K562 (cell line): ENCODE results near the gene ITPR2. TPM values are rescaled to one million over a fixed set of nuclear protein-coding genes. Genes with fewer than 3 reads are reported as not detected.

Experiments
- ATAC-seq: fragments of 200-7000 bp; cut with Tn5 transposase; 3 replicates; pipeline ENCODE4 v1.9.1; 2020; ENCODE audit warnings: moderate library complexity
- BruUV-seq: library from RNA; stranded (reverse); fragments of 400-500 nt; replicated peaks from 2 replicates; lab custom pipeline; 2021; lab: Mats Ljungman, UMichigan
- CTCF ChIA-PET: fragments of 300-600 bp; formaldehyde crosslinking; extraction: SDS; loops from one replicate; lab custom pipeline; 2021; ENCODE audit warnings: low intra/inter-chr PET ratio; lab: Yijun Ruan, JAX
- POLR2A ChIA-PET: fragments of 300-600, 350-650 bp; sonication (Branson Sonifier 250); formaldehyde crosslinking; extraction: SDS; loops from one replicate; lab custom pipeline; 2021; ENCODE audit warnings: antibody characterized with exemption, inconsistent platforms; lab: Yijun Ruan, JAX
- DNase-seq, 4 experiments: peaks; one replicate each; pipeline versions ENCODE4 v3.0.0 to v3.0.0-alpha.2; 2011 to 2018; ENCODE audit warnings: low spot score in 3 of 4, mixed read lengths in 3 of 4; ENCODE audit errors: extremely low read depth in 1 of 4
- FAIRE-seq: peaks from 2 replicates; lab custom pipeline; 2011; peaks lifted over from hg19 to GRCh38; lab: Jason Lieb, UNC
- H2AFZ ChIP-seq: 2 replicates; pipeline ENCODE4 v1.6.0; 2011; ENCODE audit warnings: low read depth, low read length, control low read depth, inconsistent platforms
- H3K27ac ChIP-seq: fragments of 200-600 bp; 3 replicates; pipeline ENCODE4 v1.8.0; 2011; ENCODE audit warnings: low read depth, mild to moderate bottlenecking, control low read depth, inconsistent platforms, low read length, moderate library complexity, mixed read lengths; ENCODE audit errors: extremely low read depth
- H3K27me3 ChIP-seq, 2 experiments: fragments of 300-600 bp in 1 of 2; 2 replicates in 1 of 2; 3 replicates in 1 of 2; pipeline versions ENCODE4 v1.6.0 to v1.8.0; 2011; ENCODE audit warnings: inconsistent platforms in 2 of 2, low read length in 2 of 2, mild to moderate bottlenecking in 1 of 2, mixed read lengths in 1 of 2, moderate library complexity in 1 of 2; ENCODE audit not compliant: control insufficient read depth in 2 of 2, insufficient read depth in 2 of 2
- H3K36me3 ChIP-seq: fragments of 300-600 bp; 3 replicates; pipeline ENCODE4 v1.8.0; 2011; ENCODE audit warnings: mild to moderate bottlenecking, low read length, inconsistent platforms; ENCODE audit not compliant: control insufficient read depth, insufficient read depth
- H3K4me1 ChIP-seq, 2 experiments: fragments of 200-600 bp in 1 of 2; replicated peaks in 1 of 2; 2 replicates in 1 of 2; 3 replicates in 1 of 2; pipeline versions ENCODE4 v1.5.1 to v1.8.0; 2011; ENCODE audit warnings: inconsistent platforms in 2 of 2, low read length in 2 of 2, mild to moderate bottlenecking in 1 of 2, mixed read lengths in 1 of 2, moderate library complexity in 1 of 2; ENCODE audit not compliant: control insufficient read depth in 2 of 2, insufficient read depth in 2 of 2
- H3K4me2 ChIP-seq: 2 replicates; pipeline ENCODE4 v1.6.1; 2011; ENCODE audit warnings: low read length, control low read depth, inconsistent platforms, mixed read lengths; ENCODE audit not compliant: insufficient read depth
- H3K4me3 ChIP-seq: fragments of 200-600 bp; sonication (generic), shearing (Covaris generic); 2 replicates; pipeline ENCODE4 v1.5.1; 2016; ENCODE audit warnings: control low read depth, inconsistent platforms
- H3K79me2 ChIP-seq: fragments of 200-600 bp; 3 replicates; pipeline ENCODE4 v1.8.0; 2011; ENCODE audit warnings: low read length, inconsistent platforms; ENCODE audit not compliant: control insufficient read depth, insufficient read depth
- H3K9ac ChIP-seq, 2 experiments: 2 replicates each; pipeline versions ENCODE4 v1.6.0 to v1.6.1; 2011; ENCODE audit warnings: low read depth in 2 of 2, low read length in 2 of 2, control low read depth in 1 of 2, inconsistent platforms in 1 of 2, mild to moderate bottlenecking in 1 of 2, mixed read lengths in 1 of 2; ENCODE audit not compliant: insufficient read depth in 1 of 2
- H3K9me1 ChIP-seq: one replicate; pipeline ENCODE4 v1.6.0; 2011; ENCODE audit warnings: inconsistent platforms, mild to moderate bottlenecking, low read length, moderate library complexity; ENCODE audit not compliant: control insufficient read depth, insufficient read depth
- H3K9me3 ChIP-seq: replicated peaks from 2 replicates; pipeline ENCODE4 v1.5.1; 2011; ENCODE audit warnings: low read depth, low read length, inconsistent platforms; ENCODE audit not compliant: control insufficient read depth, insufficient read depth
- H4K20me1 ChIP-seq: replicated peaks from 2 replicates; pipeline ENCODE4 v1.6.1; 2011; ENCODE audit warnings: low read length, inconsistent platforms, mixed read lengths; ENCODE audit not compliant: control insufficient read depth, insufficient read depth
- BMI1 ChIP-seq: fragments of 150-350 bp; IDR thresholded peaks from 2 replicates; pipeline ENCODE4 v1.6.1; 2014; ENCODE audit warnings: low read length
- KLF1 ChIP-seq: fragments of 450-650 bp; IDR thresholded peaks from 2 replicates; pipeline ENCODE4 v1.6.1; 2016; ENCODE audit warnings: missing genetic modification characterization, missing compliant biosample characterization
- RBFOX2 ChIP-seq: fragments of 200-400 bp; formaldehyde crosslinking; IDR thresholded peaks from 2 replicates; pipeline ENCODE4 v1.6.1; 2017; ENCODE audit warnings: low read depth, mild to moderate bottlenecking, low read length, moderate library complexity
- RBM25 ChIP-seq: fragments of 200-400 bp; formaldehyde crosslinking; IDR thresholded peaks from 2 replicates; pipeline ENCODE4 v1.6.1; 2018; ENCODE audit warnings: low read length, low read depth, moderate library complexity; ENCODE audit not compliant: severe bottlenecking
- SRSF9 ChIP-seq: fragments of 200-400 bp; formaldehyde crosslinking; IDR thresholded peaks from 2 replicates; pipeline ENCODE4 v1.6.1; 2017; ENCODE audit warnings: low read depth, low read length, borderline replicate concordance
- TAF15 ChIP-seq: fragments of 200-400 bp; formaldehyde crosslinking; IDR thresholded peaks from 2 replicates; pipeline ENCODE4 v1.6.1; 2017; ENCODE audit warnings: mild to moderate bottlenecking, low read depth, low read length, moderate library complexity
- ZNF766 ChIP-seq: fragments of 200-800 bp; sonication (Bioruptor generic); conservative IDR thresholded peaks from 2 replicates; pipeline ENCODE4 v1.6.1; 2016; ENCODE audit warnings: missing genetic modification characterization, missing compliant biosample characterization
- WGBS: fragments of 100-300 bp; shearing (Covaris generic); methylation state at CpG from one replicate; pipeline ENCODE4 v1.1.6; 2016; ENCODE audit warnings: low coverage, mixed read lengths; ENCODE audit not compliant: insufficient coverage; ENCODE audit errors: missing lambda C conversion rate; 5-methylcytosine and 5-hydroxymethylcytosine counted together
- in situ Hi-C: fragments of 300-500 bp; cut with MboI; formaldehyde crosslinking; loops from 4 replicates; pipeline ENCODE4 v1.15.0; 2018; ENCODE audit warnings: inconsistent platforms, mixed read lengths
- intact Hi-C: fragments of 100-400 bp; cut with micrococcal nuclease; formaldehyde crosslinking; loops from 2 replicates; pipeline ENCODE4 v1.14.2; 2022
- polyA plus RNA-seq, 8 experiments: library from polyadenylated mRNA; depleted of rRNA in 4 of 8; stranded (reverse) in 5 of 8; unstranded in 3 of 8; fragments of >200 nt; fragmentation: Nextera tagmentation in 2 of 8; fragmentation: Illumina TruSeq in 1 of 8; extraction: Ambion mirVana in 2 of 8; extraction: Trizol in 1 of 8; gene quantifications; 2 replicates each; pipeline versions ENCODE4 v1.2.1 to v1.2.3, GENCODE V29; 2011 to 2014; ENCODE audit warnings: inconsistent platforms in 1 of 8, missing spikeins in 1 of 8
- total RNA-seq, 7 experiments: library from RNA; depleted of rRNA in 6 of 7; stranded (reverse); fragments of >200 nt in 6 of 7; fragmentation: Illumina TruSeq in 2 of 7; extraction: Trizol in 2 of 7; gene quantifications; 2 replicates each; pipeline versions ENCODE4 v1.2.1 to v1.2.3, GENCODE V29; 2011 to 2021; ENCODE audit warnings: low replicate concordance in 1 of 7
- TF ChIP-seq, protein P1 (sequence below): IDR thresholded peaks from 3 replicates; pipeline ENCODE4 v1.6.1; 2011; ENCODE audit warnings: borderline replicate concordance, mild to moderate bottlenecking; ENCODE audit not compliant: insufficient read length, insufficient read depth
- TF ChIP-seq, protein P2 (sequence below): fragments of 200-400 bp; formaldehyde crosslinking; IDR thresholded peaks from 2 replicates; pipeline ENCODE4 v1.6.1; 2017; ENCODE audit warnings: mild to moderate bottlenecking, low read depth, low read length, moderate library complexity

ITPR2 gene
- total and polyA plus RNA-seq, 9 of the 15 experiments (the other 6 are each of a cell fraction or from before 2014, with no cell fraction given): 0.21 to 3.3 (median 0.95) TPM

DNA sequence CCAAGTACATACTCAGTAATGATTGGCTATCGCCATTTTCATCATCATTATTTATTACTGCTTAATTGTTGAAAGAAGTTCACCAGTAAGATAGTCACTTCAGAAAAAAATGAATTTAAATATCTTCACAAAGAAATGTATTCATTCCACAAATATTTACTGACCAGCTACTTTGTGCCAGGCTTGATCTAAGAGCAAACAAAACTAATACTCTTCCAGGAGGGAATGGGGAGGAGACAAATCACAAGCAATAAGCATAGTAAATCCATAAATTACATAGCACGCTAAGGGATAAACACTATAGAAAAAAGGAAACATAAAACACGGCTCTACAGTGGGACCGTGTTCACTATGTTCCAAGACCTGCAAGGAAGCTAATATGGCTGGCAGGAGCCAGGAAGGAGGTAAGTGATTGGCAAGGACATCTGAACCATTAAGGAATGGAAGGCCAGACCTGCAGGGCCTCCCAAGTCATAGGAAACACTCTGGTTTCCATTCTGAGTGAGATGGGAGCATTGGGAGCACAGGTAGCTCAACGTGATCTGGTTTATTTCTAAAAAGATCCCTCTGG, 27.5 kb downstream of the ITPR2 start:
- H3K4me3 ChIP-seq: no peak overlapping the region
- intact Hi-C loops (no loop called here), in situ Hi-C loops (no loop called here)
- DNase-seq (no peak), FAIRE-seq (no peak), ATAC-seq (no peak)
- H3K9me3 ChIP-seq: no peaks in the 10 kb centered on the region
- no peaks in the 10 kb centered on the region for H3K36me3 ChIP-seq
- no peak overlapping the region for H3K27ac ChIP-seq
- H3K4me1 ChIP-seq: no peaks in the 10 kb centered on the region
- no peaks in the 10 kb centered on the region for H4K20me1 ChIP-seq
- no TSS peak for BruUV-seq
- ChIA-PET POLR2A (no interaction called here), CTCF (no interaction called here)
- no peak for TF ChIP-seq BMI1
- TF ChIP-seq SRSF9: no peak
- TF ChIP-seq, protein P1, sequence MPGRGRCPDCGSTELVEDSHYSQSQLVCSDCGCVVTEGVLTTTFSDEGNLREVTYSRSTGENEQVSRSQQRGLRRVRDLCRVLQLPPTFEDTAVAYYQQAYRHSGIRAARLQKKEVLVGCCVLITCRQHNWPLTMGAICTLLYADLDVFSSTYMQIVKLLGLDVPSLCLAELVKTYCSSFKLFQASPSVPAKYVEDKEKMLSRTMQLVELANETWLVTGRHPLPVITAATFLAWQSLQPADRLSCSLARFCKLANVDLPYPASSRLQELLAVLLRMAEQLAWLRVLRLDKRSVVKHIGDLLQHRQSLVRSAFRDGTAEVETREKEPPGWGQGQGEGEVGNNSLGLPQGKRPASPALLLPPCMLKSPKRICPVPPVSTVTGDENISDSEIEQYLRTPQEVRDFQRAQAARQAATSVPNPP: no peak
- no peak for TF ChIP-seq TAF15
- TF ChIP-seq RBFOX2: no peak
- no peak for TF ChIP-seq KLF1
- TF ChIP-seq ZNF766 (CRISPR knock-in tag): no peak
- TF ChIP-seq, protein P2, sequence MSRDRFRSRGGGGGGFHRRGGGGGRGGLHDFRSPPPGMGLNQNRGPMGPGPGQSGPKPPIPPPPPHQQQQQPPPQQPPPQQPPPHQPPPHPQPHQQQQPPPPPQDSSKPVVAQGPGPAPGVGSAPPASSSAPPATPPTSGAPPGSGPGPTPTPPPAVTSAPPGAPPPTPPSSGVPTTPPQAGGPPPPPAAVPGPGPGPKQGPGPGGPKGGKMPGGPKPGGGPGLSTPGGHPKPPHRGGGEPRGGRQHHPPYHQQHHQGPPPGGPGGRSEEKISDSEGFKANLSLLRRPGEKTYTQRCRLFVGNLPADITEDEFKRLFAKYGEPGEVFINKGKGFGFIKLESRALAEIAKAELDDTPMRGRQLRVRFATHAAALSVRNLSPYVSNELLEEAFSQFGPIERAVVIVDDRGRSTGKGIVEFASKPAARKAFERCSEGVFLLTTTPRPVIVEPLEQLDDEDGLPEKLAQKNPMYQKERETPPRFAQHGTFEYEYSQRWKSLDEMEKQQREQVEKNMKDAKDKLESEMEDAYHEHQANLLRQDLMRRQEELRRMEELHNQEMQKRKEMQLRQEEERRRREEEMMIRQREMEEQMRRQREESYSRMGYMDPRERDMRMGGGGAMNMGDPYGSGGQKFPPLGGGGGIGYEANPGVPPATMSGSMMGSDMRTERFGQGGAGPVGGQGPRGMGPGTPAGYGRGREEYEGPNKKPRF: no peak
- TF ChIP-seq RBM25: no peak
- H3K9ac ChIP-seq: no peak overlapping the region
- WGBS: 2% methylated on average over 5 of the region's 5 CpGs
- no peaks in the 10 kb centered on the region for H3K79me2 ChIP-seq
- no peaks in the 10 kb centered on the region for H3K27me3 ChIP-seq
- no peak overlapping the region for H3K4me2 ChIP-seq
- no peak overlapping the region for H2AFZ ChIP-seq
- H3K9me1 ChIP-seq: no peaks in the 10 kb centered on the region
